DMS 273 treated with DMSO at 0.1 percent for 48 hours (cell line): Measurements from ENCODE around the gene NR1D1.

Experiments used
- DNase-seq: peaks from one replicate; lab custom pipeline; 2025; lab: John Stamatoyannopoulos, UW

Gene NR1D1

GRCh38 chr17:40075201-40075941, 25.0 kb downstream of the NR1D1 start:
- no peak for DNase-seq

- no peak for DNase-seq
Observed at GRCh38 chr17:40074871-40075200, 25.6 kb downstream of the NR1D1 start.

- no peak for DNase-seq
Observed at GRCh38 chr17:40074175-40074512, 26.2 kb downstream of the NR1D1 start.

GRCh38 chr17:40073454-40074174, 26.8 kb downstream of the NR1D1 start:
- DNase-seq: no peak

- DNase-seq: no peak
Observed at GRCh38 chr17:40072735-40073346, 27.5 kb downstream of the NR1D1 start.

GRCh38 chr17:40072040-40072734, 28.2 kb downstream of the NR1D1 start:
- DNase-seq: peak; percentile 89

- no peak for DNase-seq
Observed at GRCh38 chr17:40071313-40072039, 28.9 kb downstream of the NR1D1 start.

GRCh38 chr17:40070709-40071312, 29.6 kb downstream of the NR1D1 start:
- no peak for DNase-seq

GRCh38 chr17:40069751-40070708, 30.4 kb downstream of the NR1D1 start:
- DNase-seq: peak; percentile 87

- peak; percentile 72 for DNase-seq
Observed at GRCh38 chr17:40068917-40069750, 31.3 kb downstream of the NR1D1 start.

GRCh38 chr17:40068584-40068916, 31.8 kb downstream of the NR1D1 start:
- no peak for DNase-seq

- no peak for DNase-seq
Observed at GRCh38 chr17:40068129-40068581, 32.2 kb downstream of the NR1D1 start.

- DNase-seq: no peak
Observed at GRCh38 chr17:40067710-40068109, 32.7 kb downstream of the NR1D1 start.

- no peak for DNase-seq
Observed at GRCh38 chr17:40065769-40066510, 34.4 kb downstream of the NR1D1 start.

- no peak for DNase-seq
Observed at GRCh38 chr17:40064971-40065768, 35.2 kb downstream of the NR1D1 start.

GRCh38 chr17:40063901-40064531, 36.4 kb downstream of the NR1D1 start:
- no peak for DNase-seq

- no peak for DNase-seq
Observed at GRCh38 chr17:40063187-40063771, 37.1 kb downstream of the NR1D1 start.
